HG02938 (cell line): ENCODE results near the gene KCNIP2.

ENCODE experiments used
- ATAC-seq: cut with Tn5 transposase; IDR thresholded peaks from one replicate; pipeline ENCODE4 v1.9.1; 2021; ENCODE audit warnings: mild to moderate bottlenecking, moderate library complexity; ENCODE audit not compliant: unreplicated experiment

The KCNIP2 gene

DNA sequence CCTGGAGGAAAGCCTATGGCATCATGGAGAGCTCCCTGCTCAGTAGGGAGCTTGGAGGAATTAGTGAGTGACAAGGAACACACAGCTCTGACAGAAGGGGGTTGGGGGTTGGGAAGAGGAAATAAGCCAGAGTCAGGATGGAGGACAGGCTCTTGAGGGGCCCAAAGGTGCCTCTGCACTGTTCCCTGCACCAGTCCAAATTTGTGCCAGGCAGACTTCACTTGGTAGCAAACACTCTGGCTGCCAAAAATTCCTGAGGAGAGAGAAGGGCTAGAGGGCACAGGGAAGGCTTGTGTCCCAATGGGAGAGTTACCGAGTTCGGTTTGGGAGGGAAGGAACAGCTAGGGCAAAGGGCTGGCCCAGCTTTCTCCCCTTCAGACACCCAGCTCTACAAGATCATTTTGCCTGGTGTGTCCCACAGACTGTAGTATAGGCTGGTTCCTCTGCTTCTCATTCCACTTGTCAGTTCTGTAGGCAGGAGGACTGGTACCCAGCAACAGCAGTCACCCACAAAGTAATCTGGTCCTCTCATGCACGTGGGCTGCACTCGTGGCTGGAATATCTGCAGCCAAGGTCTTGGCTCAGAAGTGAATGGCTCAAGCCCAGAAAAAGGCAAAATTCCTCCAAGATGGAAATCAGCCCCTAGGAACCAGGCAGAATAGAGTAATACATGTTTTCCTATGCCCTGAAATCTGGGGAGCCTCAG lies 8.0 kb upstream of the KCNIP2 start:
- ATAC-seq = no peak

- no peak for ATAC-seq
Observed at GRCh38 chr10:101850749-101851148, 7.1 kb upstream of the KCNIP2 start.

DNA sequence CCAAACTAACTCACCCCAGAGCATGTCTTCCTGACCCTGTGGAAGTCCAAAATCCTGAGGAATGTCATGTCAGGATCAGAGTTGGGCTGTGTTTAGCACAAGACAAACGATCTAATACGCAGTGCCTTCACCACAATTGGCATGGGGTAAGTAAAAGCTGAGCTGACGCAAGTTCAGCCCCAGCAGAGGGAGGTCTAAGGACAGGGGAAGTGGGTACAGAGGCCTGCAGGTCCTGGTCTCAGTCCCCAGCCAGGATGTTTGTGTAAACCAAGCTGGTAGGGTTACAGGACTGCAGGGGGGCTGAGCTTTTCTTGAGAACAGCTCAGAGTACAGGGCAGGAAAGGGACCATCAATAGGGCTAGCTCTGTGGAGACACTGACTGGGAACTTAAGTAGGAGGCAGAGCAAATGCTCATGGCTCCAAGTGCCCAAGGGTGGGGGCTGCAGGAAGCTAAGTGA lies 5.3 kb upstream of the KCNIP2 start:
- ATAC-seq = no peak

- ATAC-seq = no peak
Observed at GRCh38 chr10:101848408-101848807, 4.8 kb upstream of the KCNIP2 start.

GRCh38 chr10:101845893-101846292 lies 2.3 kb upstream of the KCNIP2 start:
- ATAC-seq = no peak

- no peak for ATAC-seq
Observed at GRCh38 chr10:101841826-101842225, 1.8 kb downstream of the KCNIP2 start.

- peak; percentile 59 for ATAC-seq
Observed at GRCh38 chr10:101840741-101841453, 2.7 kb downstream of the KCNIP2 start.

DNA sequence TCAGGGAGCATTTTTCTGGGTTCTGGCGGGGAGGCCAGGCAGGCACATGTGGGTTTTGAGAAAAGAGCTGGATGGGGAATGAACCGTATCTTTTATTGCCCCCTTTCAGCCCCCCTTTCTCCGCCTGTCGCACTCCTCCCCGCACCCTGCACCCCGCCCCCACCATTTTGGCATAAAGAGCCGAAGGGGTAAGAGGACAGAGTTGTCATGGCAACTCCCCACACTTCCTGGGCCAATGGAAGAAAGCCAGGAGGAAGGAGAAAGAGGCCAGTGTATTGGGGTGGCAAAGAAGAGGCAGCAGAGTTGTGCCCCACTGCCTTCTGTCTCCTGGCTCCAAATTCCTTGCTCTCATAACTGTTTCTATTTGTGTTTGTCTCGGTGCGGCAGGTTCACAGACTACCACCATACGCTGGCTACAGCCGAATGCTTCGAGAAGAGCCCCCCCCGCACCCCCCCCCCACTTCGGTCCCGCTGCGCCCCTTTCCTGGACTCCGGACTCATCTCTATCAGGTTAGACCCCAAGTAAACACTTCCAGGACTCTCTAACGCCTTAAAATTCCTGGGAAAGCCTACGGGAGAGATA lies 3.4 kb downstream of the KCNIP2 start:
- ATAC-seq = no peak

GRCh38 chr10:101839416-101840063 lies 4.1 kb downstream of the KCNIP2 start:
- no peak for ATAC-seq

- no peak for ATAC-seq
Observed at GRCh38 chr10:101839002-101839401, 4.6 kb downstream of the KCNIP2 start.

DNA sequence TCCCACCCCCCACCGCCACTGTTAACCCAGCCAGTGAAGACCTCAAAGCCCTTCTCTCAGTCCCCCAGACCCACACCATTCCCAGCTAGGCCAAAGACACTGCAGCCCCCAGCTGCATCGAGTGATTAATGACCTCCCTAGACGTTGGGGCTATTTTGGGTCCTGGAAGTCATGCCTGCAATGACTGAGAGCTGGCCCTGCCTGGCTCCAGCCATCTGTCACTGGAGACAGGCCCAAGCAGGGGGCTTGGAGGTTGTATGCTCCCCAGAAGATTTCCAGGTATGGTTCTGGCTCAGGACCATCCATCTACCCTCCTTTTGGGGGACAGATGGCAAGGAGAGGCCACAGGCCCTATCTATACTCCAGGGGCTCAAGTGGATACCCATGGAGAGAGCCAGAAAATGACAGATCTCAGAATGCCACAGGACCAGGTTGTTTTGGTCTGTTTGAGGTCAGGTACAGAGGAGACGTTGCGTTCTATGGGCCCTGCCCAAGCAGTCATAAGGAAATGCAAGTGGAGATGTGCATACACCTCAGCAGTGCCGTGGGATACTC lies 5.1 kb downstream of the KCNIP2 start:
- ATAC-seq = no peak

DNA sequence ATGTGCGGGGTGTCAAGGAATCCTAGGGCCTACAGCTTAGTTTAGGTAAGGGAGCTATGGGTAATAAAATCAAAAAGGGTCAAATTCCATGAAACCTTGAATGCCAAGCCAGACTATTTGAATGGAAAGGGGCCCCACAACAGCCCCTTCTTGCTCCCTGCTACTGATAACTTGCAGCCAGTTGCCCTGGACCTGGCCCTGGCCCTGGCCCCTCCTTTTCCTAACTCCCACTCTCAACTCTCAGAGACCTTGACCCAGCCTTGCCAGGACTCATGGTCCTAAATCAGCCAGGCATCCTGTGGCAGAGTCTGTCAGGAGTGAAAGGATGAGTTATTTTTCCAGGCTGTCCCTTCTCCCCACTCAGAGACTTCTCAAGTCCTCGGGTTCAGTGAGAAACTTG lies 5.9 kb downstream of the KCNIP2 start:
- no peak for ATAC-seq

DNA sequence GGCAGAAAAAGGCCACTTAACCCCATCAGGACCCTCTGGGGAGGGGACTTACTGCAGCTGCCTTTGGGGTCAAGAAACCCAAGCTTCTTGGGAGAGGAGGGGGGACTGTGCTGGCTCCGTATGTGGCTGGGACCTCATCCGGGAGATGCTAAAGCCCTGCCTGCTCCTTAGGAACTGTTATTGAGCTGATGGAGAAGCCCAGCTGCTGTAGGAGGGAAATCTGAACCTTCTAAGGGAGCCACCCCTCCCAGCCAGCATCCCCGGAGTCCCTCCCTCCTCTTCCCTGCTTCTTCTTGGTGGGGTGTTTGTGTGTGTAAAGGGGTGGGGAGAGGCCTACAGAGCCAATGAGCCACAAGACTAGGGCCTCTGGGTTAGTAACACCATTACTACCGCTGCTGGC lies 8.2 kb downstream of the KCNIP2 start:
- no peak for ATAC-seq

DNA sequence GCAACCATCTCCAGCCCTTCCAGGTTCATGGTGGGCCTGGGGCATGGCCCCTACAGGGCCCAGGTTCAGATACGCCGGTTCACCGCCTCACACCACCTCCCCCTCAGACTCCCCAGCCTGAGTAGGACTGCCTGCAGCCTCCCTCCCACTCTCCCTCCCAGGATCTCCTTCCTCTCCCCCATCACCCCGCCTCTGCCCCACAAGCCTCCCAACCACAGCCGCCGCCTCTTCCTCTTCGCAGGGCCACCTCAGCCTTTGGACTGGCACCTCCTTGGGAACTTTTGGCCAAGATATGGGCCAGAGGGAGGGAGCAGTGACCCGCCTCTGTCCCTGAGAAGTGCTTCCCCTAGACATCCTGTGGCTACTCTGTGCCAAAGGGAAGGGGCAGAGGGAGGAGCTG lies 9.3 kb downstream of the KCNIP2 start:
- no peak for ATAC-seq

- no peak for ATAC-seq
Observed at GRCh38 chr10:101833466-101833865, 10.1 kb downstream of the KCNIP2 start.

DNA sequence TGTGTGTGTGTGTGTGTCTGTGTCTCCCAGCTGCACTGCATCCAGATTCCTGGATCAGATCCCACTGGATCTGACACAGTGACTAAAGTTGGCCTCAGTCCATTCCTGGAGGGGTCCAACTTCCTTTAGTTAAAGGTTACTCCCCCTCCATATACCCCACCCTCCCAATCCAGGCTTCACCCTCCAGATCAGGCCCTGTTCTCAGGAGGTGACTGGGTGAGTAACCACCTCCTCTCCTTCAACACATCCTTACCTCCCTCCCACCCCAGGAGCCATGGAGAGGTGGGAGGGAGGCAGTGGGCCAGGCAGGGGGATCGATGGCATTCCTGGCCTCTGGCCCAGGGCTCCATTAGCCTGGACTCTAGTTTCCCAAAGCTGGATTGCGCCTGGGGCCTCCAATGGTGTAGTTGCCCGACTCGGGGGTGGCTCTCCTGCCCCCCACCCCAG lies 11.3 kb downstream of the KCNIP2 start:
- ATAC-seq = no peak

- ATAC-seq = no peak
Observed at GRCh38 chr10:101831169-101831811, 12.3 kb downstream of the KCNIP2 start.

DNA sequence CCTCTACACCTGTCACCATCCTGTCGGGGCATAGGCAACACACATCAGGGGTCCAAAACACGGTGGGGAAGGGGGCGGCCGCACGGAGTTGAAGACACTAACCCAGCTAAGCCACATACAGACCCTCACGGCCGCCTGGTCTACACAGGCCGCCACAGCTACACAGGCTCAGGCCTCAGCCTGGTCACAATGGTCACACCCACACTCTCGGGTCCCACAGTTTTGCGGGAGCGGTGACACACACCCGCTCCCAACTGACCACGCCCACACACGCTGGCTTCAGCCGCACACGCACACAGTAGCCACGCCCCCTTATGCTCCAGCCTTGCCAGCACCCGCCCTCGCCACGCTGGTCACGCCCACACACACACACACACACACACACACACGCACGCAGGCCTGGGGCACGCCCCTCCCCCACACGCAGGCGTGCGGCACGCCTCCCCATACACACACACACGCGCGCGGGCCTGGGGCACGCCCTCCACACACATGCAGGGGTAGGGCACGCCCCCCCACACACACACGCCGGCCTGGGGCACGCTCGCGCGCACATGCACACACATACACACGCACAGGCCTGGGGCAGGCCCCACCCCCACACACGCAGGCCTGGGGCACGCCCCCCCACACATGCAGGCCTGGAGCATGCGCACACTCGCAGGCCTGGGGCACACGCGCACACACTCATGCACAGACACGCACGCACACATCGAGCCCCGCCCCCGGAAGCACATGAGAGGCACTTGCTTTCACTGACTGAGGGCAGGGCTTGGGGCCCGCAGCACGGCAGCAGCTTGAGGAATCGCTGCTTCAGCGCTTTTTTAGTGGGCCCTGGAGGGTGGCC lies 13.1 kb downstream of the KCNIP2 start:
- peak; percentile 56 for ATAC-seq

GRCh38 chr10:101829561-101830315 lies 13.9 kb downstream of the KCNIP2 start:
- peak; percentile 21 for ATAC-seq
